ENCODE measurements around the gene SUGCT.

Gene SUGCT

GRCh38 chr7:40782836-40783235 is 648.0 kb downstream of the SUGCT start:
- H3K4me3 ChIP-seq (ENCODE audit: low read length), result no peak overlapping the region
- no peaks in the 10 kb centered on the region for H3K4me1 ChIP-seq (ENCODE audit: low read length)
- no peak overlapping the region for H3K9ac ChIP-seq (ENCODE audit: low read length)
- TF ChIP-seq CTCF (IDR thresholded peaks at IDR 0.05; ENCODE audit: low read length), result no peak
- TF ChIP-seq EZH2phosphoT487 (IDR thresholded peaks at IDR 0.05; ENCODE audit: low read length), result no peak
- TF ChIP-seq EZH2 (optimal IDR thresholded peaks at IDR 0.05; ENCODE audit: low read depth, low read length), result no peak
- H3K9me2 ChIP-seq (replicated peaks; ENCODE audit: insufficient read depth, low read length), result no peaks in the 10 kb centered on the region
- H4K20me1 ChIP-seq (ENCODE audit: insufficient read depth, low read length), result no peaks in the 10 kb centered on the region
- H2AFZ ChIP-seq (ENCODE audit: low read length), result no peak overlapping the region
- no peaks in the 10 kb centered on the region for H3K79me2 ChIP-seq (ENCODE audit: low read length)
- no peaks in the 10 kb centered on the region for H3K36me3 ChIP-seq (replicated peaks; ENCODE audit: insufficient read depth, low read length)
- H3K9me3 ChIP-seq (replicated peaks; ENCODE audit: insufficient read depth, low read length), result no peaks in the 10 kb centered on the region
- no peaks in the 10 kb centered on the region for H3F3A ChIP-seq (ENCODE audit: insufficient read depth, low read length)
- no peak overlapping the region for H3K4me2 ChIP-seq (ENCODE audit: low read depth, low read length)
- no peak for DNase-seq
- H3K27me3 ChIP-seq (replicated peaks; ENCODE audit: insufficient read depth, low read length), result no peaks in the 10 kb centered on the region
- H3K27ac ChIP-seq (ENCODE audit: low read length), result no peak overlapping the region

- Histone ChIP-seq H3K36me3 (replicated peaks; ENCODE audit: insufficient read depth, low read length) (no peaks in the 10 kb centered on the region), H3K9me2 (replicated peaks; ENCODE audit: insufficient read depth, low read length) (no peaks in the 10 kb centered on the region), H3K27ac (ENCODE audit: low read length) (no peak overlapping the region), H3K79me2 (ENCODE audit: low read length) (no peaks in the 10 kb centered on the region), H3K27me3 (replicated peaks; ENCODE audit: insufficient read depth, low read length) (no peaks in the 10 kb centered on the region), H4K20me1 (ENCODE audit: insufficient read depth, low read length) (no peaks in the 10 kb centered on the region), H2AFZ (ENCODE audit: low read length) (no peak overlapping the region), H3K4me3 (ENCODE audit: low read length) (no peak overlapping the region), H3K4me2 (ENCODE audit: low read depth, low read length) (no peak overlapping the region), H3K9me3 (replicated peaks; ENCODE audit: insufficient read depth, low read length) (no peaks in the 10 kb centered on the region), H3F3A (ENCODE audit: insufficient read depth, low read length) (no peaks in the 10 kb centered on the region), H3K4me1 (ENCODE audit: low read length) (no peaks in the 10 kb centered on the region), H3K9ac (ENCODE audit: low read length) (no peak overlapping the region)
- no peak for DNase-seq
- TF ChIP-seq EZH2 (optimal IDR thresholded peaks at IDR 0.05; ENCODE audit: low read depth, low read length) (no peak), EZH2phosphoT487 (IDR thresholded peaks at IDR 0.05; ENCODE audit: low read length) (no peak), CTCF (IDR thresholded peaks at IDR 0.05; ENCODE audit: low read length) (no peak)
These were observed 649.4 kb downstream of the SUGCT start for GRCh38 chr7:40784176-40784575.

GRCh38 chr7:40786909-40787308 is 652.1 kb downstream of the SUGCT start:
- no peaks in the 10 kb centered on the region for H3K9me3 ChIP-seq (replicated peaks; ENCODE audit: insufficient read depth, low read length)
- no peak overlapping the region for H2AFZ ChIP-seq (ENCODE audit: low read length)
- no peak overlapping the region for H3K9ac ChIP-seq (ENCODE audit: low read length)
- H3K4me3 ChIP-seq (ENCODE audit: low read length), result no peak overlapping the region
- H4K20me1 ChIP-seq (ENCODE audit: insufficient read depth, low read length), result no peaks in the 10 kb centered on the region
- no peaks in the 10 kb centered on the region for H3F3A ChIP-seq (ENCODE audit: insufficient read depth, low read length)
- no peak overlapping the region for H3K4me2 ChIP-seq (ENCODE audit: low read depth, low read length)
- no peaks in the 10 kb centered on the region for H3K79me2 ChIP-seq (ENCODE audit: low read length)
- no peaks in the 10 kb centered on the region for H3K36me3 ChIP-seq (replicated peaks; ENCODE audit: insufficient read depth, low read length)
- H3K27me3 ChIP-seq (replicated peaks; ENCODE audit: insufficient read depth, low read length), result no peaks in the 10 kb centered on the region
- H3K27ac ChIP-seq (ENCODE audit: low read length), result no peak overlapping the region
- no peaks in the 10 kb centered on the region for H3K4me1 ChIP-seq (ENCODE audit: low read length)
- TF ChIP-seq EZH2phosphoT487 (IDR thresholded peaks at IDR 0.05; ENCODE audit: low read length) (no peak), EZH2 (optimal IDR thresholded peaks at IDR 0.05; ENCODE audit: low read depth, low read length) (no peak), CTCF (IDR thresholded peaks at IDR 0.05; ENCODE audit: low read length) (no peak)
- DNase-seq, result no peak
- no peaks in the 10 kb centered on the region for H3K9me2 ChIP-seq (replicated peaks; ENCODE audit: insufficient read depth, low read length)
